Right lobe of liver (tissue), 4 donors: ENCODE data around the gene ANKRD60.

Experiments
- CTCF ChIP-seq, 4 donors: fragments of 200-600 bp in 3 of 4; fragments of 450-650 bp in 1 of 4; IDR thresholded peaks; one replicate each; pipeline versions ENCODE4 v1.5.1 to v1.8.0; 2016 to 2022; ENCODE audit warnings: antibody characterized with exemption in 4 of 4, mild to moderate bottlenecking in 2 of 4
- POLR2A ChIP-seq: fragments of 450-650 bp; IDR thresholded peaks from one replicate; pipeline ENCODE4 v1.6.1; 2017; ENCODE audit warnings: antibody characterized with exemption, mild to moderate bottlenecking
- donor health status: DM: no; HTN: no; CAD: no.
- donor health status: DM: no; HTN: no; CAD: no.
- donor health status: DM: no; HTN: yes; CAD: no.

GRCh38 chr20:58214310-58214709, 14.1 kb downstream of the ANKRD60 start:
- TF ChIP-seq CTCF (IDR thresholded peaks at IDR 0.05), result no peak
- no peak for TF ChIP-seq POLR2A
